Measurements from ENCODE around the gene DOK6. TPM values are rescaled to one million over a fixed set of nuclear protein-coding genes. Genes with fewer than 3 reads are reported as not detected.

The DOK6 gene
- total RNA-seq, 1 donor from 2014 or later: not detected

GRCh38 chr18:69484699-69485396 lies 84.2 kb downstream of the DOK6 start:
- H3K27ac Mint-ChIP-seq: no peak overlapping the region
- no peak for DNase-seq
- no peak overlapping the region for H3K4me3 Mint-ChIP-seq
- no peaks in the 10 kb centered on the region for H3K4me1 Mint-ChIP-seq
- H3K36me3 Mint-ChIP-seq (ENCODE audit: low read depth): no peaks in the 10 kb centered on the region
- no peaks in the 10 kb centered on the region for H3K27me3 Mint-ChIP-seq
- no peaks in the 10 kb centered on the region for H3K9me3 Mint-ChIP-seq
- intact Hi-C loops (cut with micrococcal nuclease): no loop called here

GRCh38 chr18:69487488-69488394 lies 87.1 kb downstream of the DOK6 start:
- Mint-ChIP-seq H3K4me3 (no peak overlapping the region), H3K27me3 (no peaks in the 10 kb centered on the region), H3K27ac (no peak overlapping the region), H3K4me1 (no peaks in the 10 kb centered on the region), H3K9me3 (no peaks in the 10 kb centered on the region), H3K36me3 (ENCODE audit: low read depth) (no peaks in the 10 kb centered on the region)
- intact Hi-C loops (cut with micrococcal nuclease): no loop called here
- DNase-seq: no peak

- no peak overlapping the region for H3K4me3 Mint-ChIP-seq
- H3K4me1 Mint-ChIP-seq: no peaks in the 10 kb centered on the region
- H3K27ac Mint-ChIP-seq: no peak overlapping the region
- H3K27me3 Mint-ChIP-seq: no peaks in the 10 kb centered on the region
- no peak for DNase-seq
- intact Hi-C loops (cut with micrococcal nuclease): no loop called here
- H3K36me3 Mint-ChIP-seq (ENCODE audit: low read depth): no peaks in the 10 kb centered on the region
- no peaks in the 10 kb centered on the region for H3K9me3 Mint-ChIP-seq
Measured at GRCh38 chr18:69490072-69490471, 89.4 kb downstream of the DOK6 start.

- H3K4me3 Mint-ChIP-seq: no peak overlapping the region
- no peak overlapping the region for H3K27ac Mint-ChIP-seq
- H3K9me3 Mint-ChIP-seq: no peaks in the 10 kb centered on the region
- intact Hi-C loops (cut with micrococcal nuclease): no loop called here
- DNase-seq: no peak
- H3K36me3 Mint-ChIP-seq (ENCODE audit: low read depth): no peaks in the 10 kb centered on the region
- H3K4me1 Mint-ChIP-seq: no peaks in the 10 kb centered on the region
- no peaks in the 10 kb centered on the region for H3K27me3 Mint-ChIP-seq
Measured at GRCh38 chr18:69490813-69491212, 90.1 kb downstream of the DOK6 start.

GRCh38 chr18:69491576-69491975 lies 90.9 kb downstream of the DOK6 start:
- H3K27me3 Mint-ChIP-seq: no peaks in the 10 kb centered on the region
- no peak for DNase-seq
- intact Hi-C loops (cut with micrococcal nuclease): no loop called here
- no peak overlapping the region for H3K4me3 Mint-ChIP-seq
- H3K27ac Mint-ChIP-seq: no peak overlapping the region
- no peaks in the 10 kb centered on the region for H3K4me1 Mint-ChIP-seq
- no peaks in the 10 kb centered on the region for H3K9me3 Mint-ChIP-seq
- H3K36me3 Mint-ChIP-seq (ENCODE audit: low read depth): no peaks in the 10 kb centered on the region

- Mint-ChIP-seq H3K4me1 (no peaks in the 10 kb centered on the region), H3K27me3 (no peaks in the 10 kb centered on the region), H3K4me3 (no peak overlapping the region), H3K9me3 (no peaks in the 10 kb centered on the region), H3K36me3 (ENCODE audit: low read depth) (no peaks in the 10 kb centered on the region), H3K27ac (no peak overlapping the region)
- no peak for DNase-seq
- intact Hi-C loops (cut with micrococcal nuclease): loop anchor here (1.0 kb wide), 1 partner anchor 45 kb away; no protein-coding TSS in a partner anchor
Measured at GRCh38 chr18:69492861-69493260, 92.2 kb downstream of the DOK6 start.

GRCh38 chr18:69494841-69495240 lies 94.2 kb downstream of the DOK6 start:
- Mint-ChIP-seq H3K4me3 (no peak overlapping the region), H3K9me3 (no peaks in the 10 kb centered on the region), H3K36me3 (ENCODE audit: low read depth) (no peaks in the 10 kb centered on the region), H3K27me3 (no peaks in the 10 kb centered on the region), H3K4me1 (no peaks in the 10 kb centered on the region), H3K27ac (no peak overlapping the region)
- no peak for DNase-seq
- intact Hi-C loops (cut with micrococcal nuclease): no loop called here

GRCh38 chr18:69495338-69495737 lies 94.7 kb downstream of the DOK6 start:
- H3K36me3 Mint-ChIP-seq (ENCODE audit: low read depth): no peaks in the 10 kb centered on the region
- no peaks in the 10 kb centered on the region for H3K9me3 Mint-ChIP-seq
- H3K27ac Mint-ChIP-seq: no peak overlapping the region
- intact Hi-C loops (cut with micrococcal nuclease): no loop called here
- H3K4me1 Mint-ChIP-seq: no peaks in the 10 kb centered on the region
- H3K27me3 Mint-ChIP-seq: no peaks in the 10 kb centered on the region
- DNase-seq: no peak
- no peak overlapping the region for H3K4me3 Mint-ChIP-seq

- intact Hi-C loops (cut with micrococcal nuclease): no loop called here
- H3K4me1 Mint-ChIP-seq: no peaks in the 10 kb centered on the region
- no peaks in the 10 kb centered on the region for H3K27me3 Mint-ChIP-seq
- H3K27ac Mint-ChIP-seq: no peak overlapping the region
- H3K36me3 Mint-ChIP-seq (ENCODE audit: low read depth): no peaks in the 10 kb centered on the region
- H3K9me3 Mint-ChIP-seq: no peaks in the 10 kb centered on the region
- no peak overlapping the region for H3K4me3 Mint-ChIP-seq
- no peak for DNase-seq
Measured at GRCh38 chr18:69495841-69496533, 95.3 kb downstream of the DOK6 start.

GRCh38 chr18:69518989-69519388 lies 118.3 kb downstream of the DOK6 start:
- intact Hi-C loops (cut with micrococcal nuclease): no loop called here
- Mint-ChIP-seq H3K27me3 (no peaks in the 10 kb centered on the region), H3K36me3 (ENCODE audit: low read depth) (no peaks in the 10 kb centered on the region), H3K4me3 (no peak overlapping the region), H3K4me1 (no peaks in the 10 kb centered on the region), H3K27ac (no peak overlapping the region), H3K9me3 (no peaks in the 10 kb centered on the region)
- no peak for DNase-seq

GRCh38 chr18:69523582-69523981 lies 122.9 kb downstream of the DOK6 start:
- no peaks in the 10 kb centered on the region for H3K4me1 Mint-ChIP-seq
- no peak overlapping the region for H3K27ac Mint-ChIP-seq
- H3K9me3 Mint-ChIP-seq: no peaks in the 10 kb centered on the region
- no peak for DNase-seq
- no peaks in the 10 kb centered on the region for H3K36me3 Mint-ChIP-seq (ENCODE audit: low read depth)
- H3K4me3 Mint-ChIP-seq: no peak overlapping the region
- intact Hi-C loops (cut with micrococcal nuclease): no loop called here
- H3K27me3 Mint-ChIP-seq: no peaks in the 10 kb centered on the region

- Mint-ChIP-seq H3K36me3 (ENCODE audit: low read depth) (no peaks in the 10 kb centered on the region), H3K27me3 (no peaks in the 10 kb centered on the region), H3K27ac (no peak overlapping the region), H3K4me3 (no peak overlapping the region), H3K9me3 (no peaks in the 10 kb centered on the region), H3K4me1 (no peaks in the 10 kb centered on the region)
- no peak for DNase-seq
- intact Hi-C loops (cut with micrococcal nuclease): no loop called here
Measured at GRCh38 chr18:69528435-69528834, 127.7 kb downstream of the DOK6 start.

GRCh38 chr18:69529151-69529550 lies 128.5 kb downstream of the DOK6 start:
- no peaks in the 10 kb centered on the region for H3K4me1 Mint-ChIP-seq
- H3K27ac Mint-ChIP-seq: no peak overlapping the region
- intact Hi-C loops (cut with micrococcal nuclease): no loop called here
- DNase-seq: no peak
- H3K36me3 Mint-ChIP-seq (ENCODE audit: low read depth): no peaks in the 10 kb centered on the region
- no peaks in the 10 kb centered on the region for H3K27me3 Mint-ChIP-seq
- H3K9me3 Mint-ChIP-seq: no peaks in the 10 kb centered on the region
- no peak overlapping the region for H3K4me3 Mint-ChIP-seq

- no peak overlapping the region for H3K4me3 Mint-ChIP-seq
Measured at GRCh38 chr18:69531973-69532372, 131.3 kb downstream of the DOK6 start.

More at GRCh38 chr18:69531973-69532372, 131.3 kb downstream of the DOK6 start:
- H3K9me3 Mint-ChIP-seq: no peaks in the 10 kb centered on the region
- H3K27ac Mint-ChIP-seq: no peak overlapping the region
- DNase-seq: no peak
- no peaks in the 10 kb centered on the region for H3K4me1 Mint-ChIP-seq
- no peaks in the 10 kb centered on the region for H3K36me3 Mint-ChIP-seq (ENCODE audit: low read depth)
- intact Hi-C loops (cut with micrococcal nuclease): no loop called here
- H3K27me3 Mint-ChIP-seq: no peaks in the 10 kb centered on the region

Data from activated CD4-positive, alpha-beta T cell treated with anti-CD3 and anti-CD28 coated beads, Interleukin-2, amount 10 ng/mL, durations not matched to agents 24 days and 14 days (primary cell).